Stimulated activated CD4-positive, alpha-beta T cell treated with anti-CD3 and anti-CD28 coated beads, Interleukin-12 subunit alpha, Interleukin-12 subunit beta, amount 100 ng/mL, for 4 hours (primary cell): ENCODE results near the gene PTPRN2.
"Not testable (repeated sequence)": the region's sequence is repeated elsewhere in the genome, so short reads cannot be mapped to it uniquely, and the experiment has no call there.

Experiments used
- DNase-seq: peaks from one replicate; pipeline ENCODE4 v3.0.0-alpha.2; 2020

Gene PTPRN2

GRCh38 chr7:158550394-158550700 lies 37.3 kb downstream of the PTPRN2 start:
- no peak for DNase-seq

GRCh38 chr7:158549616-158550393 lies 37.8 kb downstream of the PTPRN2 start:
- no peak for DNase-seq

GRCh38 chr7:158549176-158549615 lies 38.4 kb downstream of the PTPRN2 start:
- no peak for DNase-seq

GRCh38 chr7:158548726-158549125 lies 38.9 kb downstream of the PTPRN2 start:
- DNase-seq, result no peak

- DNase-seq, result no peak
Observed at GRCh38 chr7:158547817-158548216, 39.8 kb downstream of the PTPRN2 start.

- no peak for DNase-seq
Observed at GRCh38 chr7:158546626-158547025, 41.0 kb downstream of the PTPRN2 start.

- no peak for DNase-seq
Observed at GRCh38 chr7:158546214-158546613, 41.4 kb downstream of the PTPRN2 start.

GRCh38 chr7:158544708-158545107 lies 42.9 kb downstream of the PTPRN2 start:
- no peak for DNase-seq

GRCh38 chr7:158543840-158544239 lies 43.8 kb downstream of the PTPRN2 start:
- DNase-seq, result no peak

- no peak for DNase-seq
Observed at GRCh38 chr7:158542651-158543566, 44.7 kb downstream of the PTPRN2 start.

GRCh38 chr7:158541346-158542010 lies 46.1 kb downstream of the PTPRN2 start:
- peak; percentile 15 for DNase-seq

GRCh38 chr7:158539711-158540146 lies 47.9 kb downstream of the PTPRN2 start:
- DNase-seq, result no peak

GRCh38 chr7:158538156-158538946 lies 49.3 kb downstream of the PTPRN2 start:
- no peak for DNase-seq

- DNase-seq, result no peak
Observed at GRCh38 chr7:158537516-158537882, 50.1 kb downstream of the PTPRN2 start.

- no peak for DNase-seq
Observed at GRCh38 chr7:158536871-158537515, 50.6 kb downstream of the PTPRN2 start.

- no peak for DNase-seq
Observed at GRCh38 chr7:158535079-158535478, 52.5 kb downstream of the PTPRN2 start.

- DNase-seq, result no peak
Observed at GRCh38 chr7:158534598-158534997, 53.0 kb downstream of the PTPRN2 start.

- not testable (repeated sequence) for DNase-seq
Observed at GRCh38 chr7:158534134-158534515, 53.5 kb downstream of the PTPRN2 start.

GRCh38 chr7:158533386-158534133 lies 54.1 kb downstream of the PTPRN2 start:
- DNase-seq, result no peak

GRCh38 chr7:158532093-158532627 lies 55.5 kb downstream of the PTPRN2 start:
- no peak for DNase-seq

GRCh38 chr7:158531661-158532060 lies 56.0 kb downstream of the PTPRN2 start:
- DNase-seq, result no peak
